Measurements from ENCODE around the gene ACAD8. TPM values are rescaled to one million over a fixed set of nuclear protein-coding genes. Genes with fewer than 3 reads are reported as not detected.

The ACAD8 gene
- polyA plus RNA-seq, 1 experiment = 24.7 TPM

GRCh38 chr11:134289167-134289566 is 35.8 kb downstream of the ACAD8 start:
- Histone ChIP-seq H3K27me3 (ENCODE audit: control insufficient read depth, insufficient read depth, low read length) (no peaks in the 10 kb centered on the region), H3K27ac (ENCODE audit: low read depth, low read length) (no peak overlapping the region), H3K9me3 (ENCODE audit: control insufficient read depth, insufficient read depth, low read length) (no peaks in the 10 kb centered on the region; the same call in 1 of the 2 replicates), H3K4me3 (ENCODE audit: low read depth, low read length) (no peak overlapping the region)
- ChIA-PET POLR2A (no interaction called here), CTCF (no interaction called here)
- no peak for TF ChIP-seq CTCF (IDR thresholded peaks at IDR 0.05; ENCODE audit: low read depth, low read length)
- no peak for DNase-seq (ENCODE audit: low read depth, low spot score)

GRCh38 chr11:134289789-134290188 is 36.4 kb downstream of the ACAD8 start:
- ChIA-PET CTCF (no interaction called here), POLR2A (no interaction called here)
- no peak for TF ChIP-seq CTCF (IDR thresholded peaks at IDR 0.05; ENCODE audit: low read depth, low read length)
- Histone ChIP-seq H3K4me3 (ENCODE audit: low read depth, low read length) (no peak overlapping the region), H3K27ac (ENCODE audit: low read depth, low read length) (no peak overlapping the region), H3K27me3 (ENCODE audit: control insufficient read depth, insufficient read depth, low read length) (no peaks in the 10 kb centered on the region), H3K9me3 (ENCODE audit: control insufficient read depth, insufficient read depth, low read length) (no peaks in the 10 kb centered on the region; the same call in 1 of the 2 replicates)
- DNase-seq (ENCODE audit: low read depth, low spot score) = no peak

GRCh38 chr11:134290646-134291045 is 37.3 kb downstream of the ACAD8 start:
- no peak overlapping the region for H3K4me3 ChIP-seq (ENCODE audit: low read depth, low read length)
- H3K27ac ChIP-seq (ENCODE audit: low read depth, low read length) = no peak overlapping the region
- H3K9me3 ChIP-seq (ENCODE audit: control insufficient read depth, insufficient read depth, low read length) = no peaks in the 10 kb centered on the region; the same call in 1 of the 2 replicates
- POLR2A ChIA-PET = interaction anchor here (0.6 kb wide), 1 partner anchor 19 kb away, joined by 3 read pairs; no protein-coding TSS in a partner anchor
- TF ChIP-seq CTCF (IDR thresholded peaks at IDR 0.05; ENCODE audit: low read depth, low read length) = no peak
- H3K27me3 ChIP-seq (ENCODE audit: control insufficient read depth, insufficient read depth, low read length) = no peaks in the 10 kb centered on the region
- CTCF ChIA-PET = no interaction called here
- DNase-seq (ENCODE audit: low read depth, low spot score) = no peak

GRCh38 chr11:134291196-134291595 is 37.8 kb downstream of the ACAD8 start:
- POLR2A ChIA-PET = interaction anchor here (0.6 kb wide), 1 partner anchor 18 kb away, joined by 3 read pairs; no protein-coding TSS in a partner anchor
- H3K27ac ChIP-seq (ENCODE audit: low read depth, low read length) = no peak overlapping the region
- no peaks in the 10 kb centered on the region for H3K27me3 ChIP-seq (ENCODE audit: control insufficient read depth, insufficient read depth, low read length)
- no peak for TF ChIP-seq CTCF (IDR thresholded peaks at IDR 0.05; ENCODE audit: low read depth, low read length)
- DNase-seq (ENCODE audit: low read depth, low spot score) = no peak
- no peaks in the 10 kb centered on the region; the same call in 1 of the 2 replicates for H3K9me3 ChIP-seq (ENCODE audit: control insufficient read depth, insufficient read depth, low read length)
- CTCF ChIA-PET = interaction anchor here (0.6 kb wide), 1 partner anchor 550 kb away, joined by 4 read pairs; no protein-coding TSS in a partner anchor
- H3K4me3 ChIP-seq (ENCODE audit: low read depth, low read length) = no peak overlapping the region

- ChIA-PET CTCF (no interaction called here), POLR2A (no interaction called here)
- TF ChIP-seq CTCF (IDR thresholded peaks at IDR 0.05; ENCODE audit: low read depth, low read length) = no peak
- H3K4me3 ChIP-seq (ENCODE audit: low read depth, low read length) = no peak overlapping the region
- no peak for DNase-seq (ENCODE audit: low read depth, low spot score)
- no peaks in the 10 kb centered on the region for H3K27me3 ChIP-seq (ENCODE audit: control insufficient read depth, insufficient read depth, low read length)
- no peaks in the 10 kb centered on the region; the same call in 1 of the 2 replicates for H3K9me3 ChIP-seq (ENCODE audit: control insufficient read depth, insufficient read depth, low read length)
- H3K27ac ChIP-seq (ENCODE audit: low read depth, low read length) = no peak overlapping the region
These were observed 39.3 kb downstream of the ACAD8 start for GRCh38 chr11:134292661-134293060.

All from AG04450 (cell line).